ENCODE results near the gene C2CD4C.

The C2CD4C gene

GRCh38 chr19:409516-410242 lies 732 bp upstream of the C2CD4C start:
- H3K4me3 ChIP-seq (ENCODE audit: low read length): no peak overlapping the region
- H3K79me2 ChIP-seq (ENCODE audit: low read length): no peaks in the 10 kb centered on the region
- TF ChIP-seq EZH2phosphoT487 (IDR thresholded peaks at IDR 0.05; ENCODE audit: low read depth): no peak
- TF ChIP-seq CTCF (IDR thresholded peaks at IDR 0.05; ENCODE audit: low read depth, low read length): no peak
- H3K4me1 ChIP-seq (ENCODE audit: low read length): no peaks in the 10 kb centered on the region
- H3K27ac ChIP-seq (ENCODE audit: low read length): no peak overlapping the region
- no peaks in the 10 kb centered on the region for H3K27me3 ChIP-seq (ENCODE audit: low read depth, low read length)
- no peak overlapping the region for H3K4me2 ChIP-seq (ENCODE audit: low read length)
- no peak overlapping the region for H2AFZ ChIP-seq (ENCODE audit: low read depth, low read length)
- H3K9ac ChIP-seq (ENCODE audit: low read length): no peak overlapping the region
- H3K9me3 ChIP-seq (ENCODE audit: insufficient read depth, low read length): no peaks in the 10 kb centered on the region
- no peaks in the 10 kb centered on the region for H3K36me3 ChIP-seq (replicated peaks; ENCODE audit: low read depth, low read length)
- H4K20me1 ChIP-seq (ENCODE audit: insufficient read depth, low read length): no peaks in the 10 kb centered on the region

- TF ChIP-seq CTCF (IDR thresholded peaks at IDR 0.05; ENCODE audit: low read depth, low read length): no peak
- H3K27ac ChIP-seq (ENCODE audit: low read length): no peak overlapping the region
- no peak overlapping the region for H3K9ac ChIP-seq (ENCODE audit: low read length)
- no peaks in the 10 kb centered on the region for H3K4me1 ChIP-seq (ENCODE audit: low read length)
- no peak overlapping the region for H3K4me2 ChIP-seq (ENCODE audit: low read length)
- H3K4me3 ChIP-seq (ENCODE audit: low read length): no peak overlapping the region
- H3K27me3 ChIP-seq (ENCODE audit: low read depth, low read length): no peaks in the 10 kb centered on the region
- H4K20me1 ChIP-seq (ENCODE audit: insufficient read depth, low read length): no peaks in the 10 kb centered on the region
- no peaks in the 10 kb centered on the region for H3K79me2 ChIP-seq (ENCODE audit: low read length)
- H2AFZ ChIP-seq (ENCODE audit: low read depth, low read length): no peak overlapping the region
- H3K36me3 ChIP-seq (replicated peaks; ENCODE audit: low read depth, low read length): no peaks in the 10 kb centered on the region
- H3K9me3 ChIP-seq (ENCODE audit: insufficient read depth, low read length): no peaks in the 10 kb centered on the region
Measured at GRCh38 chr19:408441-408901, 476 bp downstream of the C2CD4C start.

GRCh38 chr19:407511-408440 lies 1.2 kb downstream of the C2CD4C start:
- Histone ChIP-seq H3K9me3 (ENCODE audit: insufficient read depth, low read length) (no peaks in the 10 kb centered on the region), H3K4me3 (ENCODE audit: low read length) (no peak overlapping the region), H3K27ac (ENCODE audit: low read length) (no peak overlapping the region), H3K79me2 (ENCODE audit: low read length) (no peaks in the 10 kb centered on the region), H3K36me3 (replicated peaks; ENCODE audit: low read depth, low read length) (no peaks in the 10 kb centered on the region), H3K27me3 (ENCODE audit: low read depth, low read length) (no peaks in the 10 kb centered on the region), H4K20me1 (ENCODE audit: insufficient read depth, low read length) (no peaks in the 10 kb centered on the region), H3K4me1 (ENCODE audit: low read length) (no peaks in the 10 kb centered on the region), H3K9ac (ENCODE audit: low read length) (no peak overlapping the region), H3K4me2 (ENCODE audit: low read length) (no peak overlapping the region), H2AFZ (ENCODE audit: low read depth, low read length) (no peak overlapping the region)
- TF ChIP-seq CTCF (IDR thresholded peaks at IDR 0.05; ENCODE audit: low read depth, low read length) (no peak), EZH2phosphoT487 (IDR thresholded peaks at IDR 0.05; ENCODE audit: low read depth) (no peak)

- no peaks in the 10 kb centered on the region for H4K20me1 ChIP-seq (ENCODE audit: insufficient read depth, low read length)
- no peak overlapping the region for H3K9ac ChIP-seq (ENCODE audit: low read length)
- H3K27ac ChIP-seq (ENCODE audit: low read length): no peak overlapping the region
- H3K4me2 ChIP-seq (ENCODE audit: low read length): no peak overlapping the region
- H2AFZ ChIP-seq (ENCODE audit: low read depth, low read length): no peak overlapping the region
- no peak overlapping the region for H3K4me3 ChIP-seq (ENCODE audit: low read length)
- H3K79me2 ChIP-seq (ENCODE audit: low read length): no peaks in the 10 kb centered on the region
- H3K4me1 ChIP-seq (ENCODE audit: low read length): no peaks in the 10 kb centered on the region
- TF ChIP-seq EZH2phosphoT487 (IDR thresholded peaks at IDR 0.05; ENCODE audit: low read depth): no peak
- no peak for TF ChIP-seq CTCF (IDR thresholded peaks at IDR 0.05; ENCODE audit: low read depth, low read length)
- no peaks in the 10 kb centered on the region for H3K36me3 ChIP-seq (replicated peaks; ENCODE audit: low read depth, low read length)
- H3K9me3 ChIP-seq (ENCODE audit: insufficient read depth, low read length): no peaks in the 10 kb centered on the region
- no peaks in the 10 kb centered on the region for H3K27me3 ChIP-seq (ENCODE audit: low read depth, low read length)
Measured at GRCh38 chr19:406971-407510, 1.9 kb downstream of the C2CD4C start.

Measured in OCI-LY3 (cell line).